ENCODE data around the gene PTGS1. TPM values are rescaled to one million over a fixed set of nuclear protein-coding genes. Genes with fewer than 3 reads are reported as not detected.

PTGS1 gene
- total and polyA plus RNA-seq, 2 of the 8 experiments (the other 6 are each of a cell fraction or from before 2014, with no cell fraction given), result 1.1 to 1.9 TPM

GRCh38 chr9:122383992-122384461 lies 13.2 kb downstream of the PTGS1 start:
- H3K4me2 ChIP-seq (ENCODE audit: insufficient read depth in 1 of 2, low read depth in 2 of 2, low read length in 2 of 2), result no peak overlapping the region
- TF ChIP-seq EZH2 (IDR thresholded peaks at IDR 0.05; ENCODE audit: low read depth, low read length, severe bottlenecking), result no peak
- TF ChIP-seq TAF7 (optimal IDR thresholded peaks at IDR 0.05; ENCODE audit: borderline replicate concordance, low read depth, low read length), result no peak
- TF ChIP-seq, protein P1, sequence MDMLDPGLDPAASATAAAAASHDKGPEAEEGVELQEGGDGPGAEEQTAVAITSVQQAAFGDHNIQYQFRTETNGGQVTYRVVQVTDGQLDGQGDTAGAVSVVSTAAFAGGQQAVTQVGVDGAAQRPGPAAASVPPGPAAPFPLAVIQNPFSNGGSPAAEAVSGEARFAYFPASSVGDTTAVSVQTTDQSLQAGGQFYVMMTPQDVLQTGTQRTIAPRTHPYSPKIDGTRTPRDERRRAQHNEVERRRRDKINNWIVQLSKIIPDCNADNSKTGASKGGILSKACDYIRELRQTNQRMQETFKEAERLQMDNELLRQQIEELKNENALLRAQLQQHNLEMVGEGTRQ (IDR thresholded peaks at IDR 0.05; ENCODE audit: low read length), result no peak
- no peak for TF ChIP-seq BCL11A (IDR thresholded peaks at IDR 0.05; ENCODE audit: low read depth in 2 of 2, low read length in 2 of 2)
- TF ChIP-seq YY1 (IDR thresholded peaks at IDR 0.05; ENCODE audit: low read depth, low read length), result no peak
- no peaks in the 10 kb centered on the region; a peak in 1 of 7 replicates for H3K27me3 ChIP-seq (replicated peaks in 1 of 4; ENCODE audit: control insufficient read depth in 3 of 4, extremely low read depth in 1 of 4, insufficient read depth in 3 of 4, low read length in 3 of 4)
- no peaks in the 10 kb centered on the region for H3K79me2 ChIP-seq (ENCODE audit: control insufficient read depth in 1 of 2, insufficient read depth in 2 of 2, low read length in 2 of 2)
- no peak overlapping the region for H3K4ac ChIP-seq (replicated peaks; ENCODE audit: insufficient read length, low read depth, low read length)
- 0 out of 4 replicates have a peak, but pooled peaks cover 0 to 5% of the 10 kb centered on the region in 2 experiments for H3K9me3 ChIP-seq (ENCODE audit: insufficient read depth in 2 of 2, low read depth in 1 of 2, low read length in 1 of 2)
- ChIA-PET POLR2A (ENCODE audit: partially characterized antibody) (no interaction called here), CTCF (ENCODE audit: partially characterized antibody) (interaction anchor here (1.1 to 1.7 kb wide), 3 partner anchors 34 to 288 kb away, joined by 3 to 5 read pairs (median 4); no protein-coding TSS in a partner anchor)
- no peak overlapping the region for H3K18ac ChIP-seq (ENCODE audit: extremely low read depth, low read length)
- H3K23ac ChIP-seq (ENCODE audit: insufficient read length), result no peak overlapping the region
- H3K27ac ChIP-seq (ENCODE audit: low read depth, low read length), result no peak overlapping the region
- H4K20me1 ChIP-seq (replicated peaks in 1 of 2; ENCODE audit: control insufficient read depth in 1 of 2, insufficient read depth in 2 of 2, low read length in 2 of 2), result no peaks in the 10 kb centered on the region
- no peak overlapping the region for H3K14ac ChIP-seq (ENCODE audit: insufficient read length)
- no peak overlapping the region for H3K56ac ChIP-seq (replicated peaks; ENCODE audit: insufficient read length, low read depth, low read length)
- H2AFZ ChIP-seq (ENCODE audit: low read length), result no peak overlapping the region
- no peak overlapping the region for H2BK15ac ChIP-seq (ENCODE audit: low read length)
- H2AK5ac ChIP-seq (ENCODE audit: low read depth, low read length), result no peak overlapping the region
- no peaks in the 10 kb centered on the region for H3K36me3 ChIP-seq (ENCODE audit: control insufficient read depth in 2 of 4, insufficient read depth in 4 of 4, low read length in 3 of 4)
- no peak for FAIRE-seq
- H2BK120ac ChIP-seq (replicated peaks; ENCODE audit: low read depth, low read length), result no peak overlapping the region
- no peak overlapping the region for H2BK20ac ChIP-seq (ENCODE audit: low read length)
- no peak overlapping the region for H3K9ac ChIP-seq (replicated peaks in 1 of 4; ENCODE audit: extremely low read depth in 1 of 4, low read depth in 3 of 4, low read length in 3 of 4)
- WGBS, 2 experiments (ENCODE audit: extremely low coverage in 1 of 2, insufficient coverage in 1 of 2, insufficient read length in 1 of 2, insufficient replicate concordance in 2 of 2, low coverage in 1 of 2, low lambda C conversion rate in 2 of 2, missing lambda C conversion rate in 1 of 2), result 92% methylated on average over 7 of the region's 7 CpGs; no CpG with 5 or more reads in 1 of the 2 experiments
- no peak overlapping the region for H3K4me3 ChIP-seq (ENCODE audit: extremely low read depth in 1 of 4, insufficient read depth in 2 of 4, low read depth in 3 of 4, low read length in 4 of 4)
- H2BK12ac ChIP-seq (ENCODE audit: low read depth, low read length), result no peak overlapping the region
- H2BK5ac ChIP-seq (ENCODE audit: low read depth, low read length), result no peak overlapping the region
- H4K91ac ChIP-seq (replicated peaks; ENCODE audit: insufficient read length, low read length), result no peak overlapping the region
- DNase-seq (ENCODE audit: low read depth in 1 of 2, low spot score in 2 of 2), result no peak
- H4K8ac ChIP-seq (ENCODE audit: extremely low read depth, insufficient read depth, low read length), result no peak overlapping the region
- no peak overlapping the region for H4K5ac ChIP-seq (ENCODE audit: insufficient read length, low read depth, low read length)
- H3K79me1 ChIP-seq (ENCODE audit: low read depth, low read length), result no peaks in the 10 kb centered on the region
- no peaks in the 10 kb centered on the region for H3K4me1 ChIP-seq (replicated peaks in 1 of 4; ENCODE audit: control insufficient read depth in 3 of 4, insufficient read depth in 4 of 4, low read length in 3 of 4)
- H3K23me2 ChIP-seq (ENCODE audit: low read depth, low read length), result no peaks in the 10 kb centered on the region

Data from H1 (cell line).